ENCODE results near the gene POU2F1.

The POU2F1 gene

GRCh38 chr1:167344112-167344511, 123.4 kb downstream of the POU2F1 start:
- 100% methylated on average over 1 of the region's 1 CpG for WGBS
- no peaks in the 10 kb centered on the region for H3K27me3 ChIP-seq (ENCODE audit: insufficient read depth, low read length)
- H3K9ac ChIP-seq (ENCODE audit: low read depth, low read length), result no peak overlapping the region
- no peak overlapping the region for H3K4me3 ChIP-seq (ENCODE audit: low read length)
- no peaks in the 10 kb centered on the region; the same call in 1 of the 2 replicates for H3K36me3 ChIP-seq (ENCODE audit: insufficient read depth, low read length)
- H3K4me1 ChIP-seq (ENCODE audit: insufficient read depth, low read length), result peaks cover 21% of the 10 kb centered on the region
- H3K9me3 ChIP-seq (ENCODE audit: insufficient read depth, low read depth, low read length), result no peaks in the 10 kb centered on the region; the same call in 1 of the 2 replicates
- no peak overlapping the region for H3K27ac ChIP-seq (ENCODE audit: low read depth, low read length)

DNA sequence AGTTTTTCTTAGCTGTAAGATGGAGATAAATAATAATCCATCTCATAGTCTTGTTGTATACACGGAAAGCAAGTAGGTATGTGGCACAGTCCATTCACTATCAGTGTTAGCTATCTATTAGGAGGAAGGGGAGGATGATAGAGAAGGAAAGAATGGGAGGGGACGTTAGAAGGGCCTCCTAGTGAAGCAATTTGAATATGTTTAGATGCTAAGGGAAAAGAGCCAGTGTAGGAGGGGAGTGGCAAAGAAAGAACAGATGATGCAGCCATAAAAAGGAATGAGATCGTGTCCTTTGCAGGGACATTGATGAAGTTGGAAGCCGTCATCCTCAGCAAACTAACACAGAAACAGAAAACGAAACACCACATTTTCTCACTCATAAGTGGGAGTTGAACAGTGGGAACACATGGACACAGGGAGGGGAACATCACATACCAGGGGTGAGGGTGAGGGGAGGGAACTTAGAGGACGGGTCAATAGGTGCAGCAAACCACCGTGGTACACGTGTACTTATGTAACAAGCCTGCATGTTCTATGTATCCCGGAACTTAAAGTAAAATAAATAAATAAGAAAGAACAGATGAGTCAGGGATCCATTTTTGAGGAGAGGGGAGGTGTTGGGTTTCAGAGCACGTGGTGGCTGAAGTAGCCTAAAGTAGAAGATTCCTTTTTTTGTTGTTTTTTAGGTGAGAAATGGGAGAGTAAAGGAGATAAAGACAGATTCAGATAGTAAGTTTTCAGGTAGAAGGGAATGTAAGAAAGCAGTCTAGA, 124.1 kb downstream of the POU2F1 start:
- Histone ChIP-seq H3K27me3 (ENCODE audit: insufficient read depth, low read length) (no peaks in the 10 kb centered on the region), H3K4me1 (ENCODE audit: insufficient read depth, low read length) (peaks cover 21% of the 10 kb centered on the region), H3K9ac (ENCODE audit: low read depth, low read length) (peak overlapping the region; percentile 17; the same call in 1 of the 2 replicates), H3K9me3 (ENCODE audit: insufficient read depth, low read depth, low read length) (no peaks in the 10 kb centered on the region), H3K36me3 (ENCODE audit: insufficient read depth, low read length) (no peaks in the 10 kb centered on the region; the same call in 1 of the 2 replicates), H3K4me3 (ENCODE audit: low read length) (no peak overlapping the region), H3K27ac (ENCODE audit: low read depth, low read length) (no peak overlapping the region)
- WGBS, result 41% methylated on average over 8 of the region's 10 CpGs

DNA sequence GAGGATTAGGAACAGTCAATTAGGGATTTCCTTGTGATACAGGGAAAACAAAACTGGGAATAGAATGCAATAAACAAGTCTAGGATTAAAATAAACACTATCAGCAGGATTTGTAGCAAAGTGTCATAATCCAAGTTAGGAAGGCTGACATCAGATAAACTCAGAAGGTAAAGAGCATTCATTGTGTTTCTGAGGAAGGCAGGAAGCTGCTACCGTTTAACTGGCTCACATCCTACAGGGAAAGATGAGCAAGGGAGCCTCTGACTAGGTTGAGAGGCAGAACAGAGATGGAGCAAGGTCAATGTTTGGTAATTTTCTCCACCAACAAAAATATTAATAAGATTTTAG, 124.7 kb downstream of the POU2F1 start:
- H3K36me3 ChIP-seq (ENCODE audit: insufficient read depth, low read length), result no peaks in the 10 kb centered on the region; the same call in 1 of the 2 replicates
- H3K27ac ChIP-seq (ENCODE audit: low read depth, low read length), result no peak overlapping the region
- 59% methylated on average over 1 of the region's 1 CpG for WGBS
- peak overlapping the region; percentile 17; the same call in 1 of the 2 replicates for H3K9ac ChIP-seq (ENCODE audit: low read depth, low read length)
- no peaks in the 10 kb centered on the region for H3K27me3 ChIP-seq (ENCODE audit: insufficient read depth, low read length)
- peaks cover 21% of the 10 kb centered on the region for H3K4me1 ChIP-seq (ENCODE audit: insufficient read depth, low read length)
- H3K4me3 ChIP-seq (ENCODE audit: low read length), result no peak overlapping the region
- no peaks in the 10 kb centered on the region for H3K9me3 ChIP-seq (ENCODE audit: insufficient read depth, low read depth, low read length)

- no peak overlapping the region for H3K27ac ChIP-seq (ENCODE audit: low read depth, low read length)
- H3K4me3 ChIP-seq (ENCODE audit: low read length), result no peak overlapping the region
- H3K27me3 ChIP-seq (ENCODE audit: insufficient read depth, low read length), result no peaks in the 10 kb centered on the region
- no peak overlapping the region for H3K9ac ChIP-seq (ENCODE audit: low read depth, low read length)
- WGBS, result 96% methylated on average over 3 of the region's 6 CpGs
- H3K4me1 ChIP-seq (ENCODE audit: insufficient read depth, low read length), result peaks cover 15% of the 10 kb centered on the region
- H3K36me3 ChIP-seq (ENCODE audit: insufficient read depth, low read length), result no peaks in the 10 kb centered on the region
- no peaks in the 10 kb centered on the region for H3K9me3 ChIP-seq (ENCODE audit: insufficient read depth, low read depth, low read length)
These were observed 136.6 kb downstream of the POU2F1 start for GRCh38 chr1:167357305-167357704.

- H3K9ac ChIP-seq (ENCODE audit: low read depth, low read length), result no peak overlapping the region
- peaks cover 18% of the 10 kb centered on the region for H3K4me1 ChIP-seq (ENCODE audit: insufficient read depth, low read length)
- no peak overlapping the region for H3K27ac ChIP-seq (ENCODE audit: low read depth, low read length)
- WGBS, result 91% methylated on average over 4 of the region's 4 CpGs
- no peaks in the 10 kb centered on the region for H3K27me3 ChIP-seq (ENCODE audit: insufficient read depth, low read length)
- no peak overlapping the region for H3K4me3 ChIP-seq (ENCODE audit: low read length)
- H3K9me3 ChIP-seq (ENCODE audit: insufficient read depth, low read depth, low read length), result no peaks in the 10 kb centered on the region
- H3K36me3 ChIP-seq (ENCODE audit: insufficient read depth, low read length), result no peaks in the 10 kb centered on the region
These were observed 138.6 kb downstream of the POU2F1 start for GRCh38 chr1:167359295-167359694.

- Histone ChIP-seq H3K4me1 (ENCODE audit: insufficient read depth, low read length) (peaks cover 23% of the 10 kb centered on the region), H3K9me3 (ENCODE audit: insufficient read depth, low read depth, low read length) (no peaks in the 10 kb centered on the region), H3K9ac (ENCODE audit: low read depth, low read length) (no peak overlapping the region), H3K4me3 (ENCODE audit: low read length) (no peak overlapping the region), H3K36me3 (ENCODE audit: insufficient read depth, low read length) (0 out of 2 replicates have a peak, but pooled peaks cover under 1% of the 10 kb centered on the region), H3K27me3 (ENCODE audit: insufficient read depth, low read length) (no peaks in the 10 kb centered on the region), H3K27ac (ENCODE audit: low read depth, low read length) (no peak overlapping the region)
- WGBS, result 97% methylated on average over 4 of the region's 4 CpGs
These were observed 139.4 kb downstream of the POU2F1 start for GRCh38 chr1:167360120-167360519.

DNA sequence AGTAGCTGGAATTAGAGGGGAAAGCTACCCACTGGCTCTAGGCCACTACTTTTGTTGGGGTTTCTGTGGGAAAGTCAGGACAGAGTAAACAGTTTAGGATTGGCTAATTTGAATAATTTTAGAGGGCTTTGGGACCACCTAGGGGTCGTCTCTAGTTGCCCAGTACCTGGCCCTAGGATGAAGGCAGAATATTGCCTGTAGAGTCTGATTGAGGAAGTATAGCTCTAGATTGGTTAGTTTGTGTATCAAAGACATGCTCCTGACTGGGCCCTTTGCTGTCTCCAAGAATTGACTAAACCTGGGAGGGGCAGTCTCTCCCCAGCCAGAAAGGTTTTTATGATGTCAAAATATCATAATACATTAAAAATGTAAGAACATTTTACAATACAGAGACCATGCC, 142.0 kb downstream of the POU2F1 start:
- Histone ChIP-seq H3K4me1 (ENCODE audit: insufficient read depth, low read length) (peaks cover 30% of the 10 kb centered on the region), H3K4me3 (ENCODE audit: low read length) (no peak overlapping the region), H3K9me3 (ENCODE audit: insufficient read depth, low read depth, low read length) (no peaks in the 10 kb centered on the region), H3K36me3 (ENCODE audit: insufficient read depth, low read length) (peaks cover 21% of the 10 kb centered on the region), H3K9ac (ENCODE audit: low read depth, low read length) (no peak overlapping the region), H3K27me3 (ENCODE audit: insufficient read depth, low read length) (no peaks in the 10 kb centered on the region), H3K27ac (ENCODE audit: low read depth, low read length) (no peak overlapping the region)
- WGBS, result 77% methylated on average over 1 of the region's 1 CpG

GRCh38 chr1:167364826-167365225, 144.1 kb downstream of the POU2F1 start:
- Histone ChIP-seq H3K27me3 (ENCODE audit: insufficient read depth, low read length) (no peaks in the 10 kb centered on the region), H3K4me3 (ENCODE audit: low read length) (no peak overlapping the region), H3K27ac (ENCODE audit: low read depth, low read length) (no peak overlapping the region), H3K9me3 (ENCODE audit: insufficient read depth, low read depth, low read length) (no peaks in the 10 kb centered on the region), H3K36me3 (ENCODE audit: insufficient read depth, low read length) (peaks cover 21% of the 10 kb centered on the region), H3K9ac (ENCODE audit: low read depth, low read length) (no peak overlapping the region), H3K4me1 (ENCODE audit: insufficient read depth, low read length) (peaks cover 32% of the 10 kb centered on the region)
- 100% methylated on average over 2 of the region's 2 CpGs for WGBS

- Histone ChIP-seq H3K4me1 (ENCODE audit: insufficient read depth, low read length) (peaks cover 32% of the 10 kb centered on the region), H3K36me3 (ENCODE audit: insufficient read depth, low read length) (peaks cover 21% of the 10 kb centered on the region)
These were observed 144.7 kb downstream of the POU2F1 start for GRCh38 chr1:167365360-167365759.

GRCh38 chr1:167367705-167368104, 147.0 kb downstream of the POU2F1 start:
- peaks cover 32% of the 10 kb centered on the region for H3K36me3 ChIP-seq (ENCODE audit: insufficient read depth, low read length)
- H3K9ac ChIP-seq (ENCODE audit: low read depth, low read length), result no peak overlapping the region
- H3K4me1 ChIP-seq (ENCODE audit: insufficient read depth, low read length), result peaks cover 18% of the 10 kb centered on the region
- no peaks in the 10 kb centered on the region for H3K27me3 ChIP-seq (ENCODE audit: insufficient read depth, low read length)
- H3K27ac ChIP-seq (ENCODE audit: low read depth, low read length), result no peak overlapping the region
- WGBS, result 96% methylated on average over 4 of the region's 4 CpGs
- H3K4me3 ChIP-seq (ENCODE audit: low read length), result no peak overlapping the region
- H3K9me3 ChIP-seq (ENCODE audit: insufficient read depth, low read depth, low read length), result no peaks in the 10 kb centered on the region

More at GRCh38 chr1:167365360-167365759, 144.7 kb downstream of the POU2F1 start:
- no peaks in the 10 kb centered on the region for H3K9me3 ChIP-seq (ENCODE audit: insufficient read depth, low read depth, low read length)
- H3K9ac ChIP-seq (ENCODE audit: low read depth, low read length), result no peak overlapping the region
- no peak overlapping the region for H3K4me3 ChIP-seq (ENCODE audit: low read length)
- no peak overlapping the region for H3K27ac ChIP-seq (ENCODE audit: low read depth, low read length)
- 96% methylated on average over 2 of the region's 2 CpGs for WGBS
- H3K27me3 ChIP-seq (ENCODE audit: insufficient read depth, low read length), result no peaks in the 10 kb centered on the region

- Histone ChIP-seq H3K4me3 (ENCODE audit: low read length) (no peak overlapping the region), H3K27me3 (ENCODE audit: insufficient read depth, low read length) (no peaks in the 10 kb centered on the region), H3K9ac (ENCODE audit: low read depth, low read length) (no peak overlapping the region), H3K9me3 (ENCODE audit: insufficient read depth, low read depth, low read length) (no peaks in the 10 kb centered on the region), H3K4me1 (ENCODE audit: insufficient read depth, low read length) (peaks cover 31% of the 10 kb centered on the region), H3K27ac (ENCODE audit: low read depth, low read length) (no peak overlapping the region), H3K36me3 (ENCODE audit: insufficient read depth, low read length) (peaks cover 33% of the 10 kb centered on the region)
These were observed 148.5 kb downstream of the POU2F1 start for GRCh38 chr1:167369175-167369574.

Measured in HUES64 (cell line).